HG03460 (cell line): Measurements from ENCODE around the gene UQCC5.

Experiments used
- ATAC-seq: cut with Tn5 transposase; IDR thresholded peaks from one replicate; pipeline ENCODE4 v1.9.1; 2021; ENCODE audit not compliant: unreplicated experiment

UQCC5 gene

GRCh38 chr3:52532838-52533622, 3.4 kb upstream of the UQCC5 start:
- no peak for ATAC-seq

GRCh38 chr3:52533623-52534280, 2.7 kb upstream of the UQCC5 start, which contains the start of gene NT5DC2:
Gene NT5DC2, minus strand, starts transcription at chr3:52533857. Its CDS starts 120 bp downstream, at chr3:52533737.
- no peak for ATAC-seq

DNA sequence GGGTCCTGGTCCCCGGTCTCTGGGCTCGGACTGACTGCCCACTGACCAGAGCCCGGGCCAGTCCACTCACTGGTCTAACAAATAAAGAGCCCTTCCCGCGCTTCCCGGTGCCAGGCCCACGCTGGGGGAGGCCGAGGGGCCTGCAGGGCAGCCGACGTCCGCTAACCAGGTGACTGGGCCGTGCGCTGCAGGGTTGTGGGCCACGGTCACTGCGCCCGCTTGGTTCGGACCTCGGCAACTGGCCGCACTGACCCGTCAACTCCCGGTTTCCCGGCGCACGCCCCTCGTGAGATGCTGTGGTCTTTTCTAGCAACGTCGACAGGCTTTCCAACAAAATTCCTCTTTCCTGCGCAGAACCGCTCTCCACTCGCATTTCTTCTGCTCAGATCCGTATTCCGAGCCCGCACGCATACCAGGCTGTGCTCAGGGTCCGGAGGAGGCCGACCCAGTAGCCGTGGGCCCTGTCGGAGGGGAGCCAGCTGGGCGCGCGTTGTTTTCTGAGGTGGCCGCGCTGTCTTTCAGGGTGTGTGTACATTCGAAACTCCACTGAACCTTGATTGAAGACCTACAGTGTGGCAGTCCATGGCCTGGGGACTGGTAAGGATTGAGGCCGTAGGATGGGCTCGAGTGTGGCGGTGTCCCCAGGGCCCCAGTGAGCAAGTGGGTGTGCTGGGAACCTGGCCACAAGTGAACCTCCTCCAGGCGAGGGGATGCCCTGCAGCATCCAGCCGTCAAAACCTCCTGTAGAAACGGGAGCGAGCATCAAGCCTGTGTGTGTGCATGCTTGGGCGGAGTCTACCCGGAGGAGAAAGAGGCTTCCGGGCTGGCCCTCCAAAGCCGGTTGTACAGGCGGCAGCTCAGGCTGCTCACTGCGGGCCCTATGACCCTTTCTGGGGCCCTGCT, 1.9 kb upstream of the UQCC5 start:
- ATAC-seq = no peak

DNA sequence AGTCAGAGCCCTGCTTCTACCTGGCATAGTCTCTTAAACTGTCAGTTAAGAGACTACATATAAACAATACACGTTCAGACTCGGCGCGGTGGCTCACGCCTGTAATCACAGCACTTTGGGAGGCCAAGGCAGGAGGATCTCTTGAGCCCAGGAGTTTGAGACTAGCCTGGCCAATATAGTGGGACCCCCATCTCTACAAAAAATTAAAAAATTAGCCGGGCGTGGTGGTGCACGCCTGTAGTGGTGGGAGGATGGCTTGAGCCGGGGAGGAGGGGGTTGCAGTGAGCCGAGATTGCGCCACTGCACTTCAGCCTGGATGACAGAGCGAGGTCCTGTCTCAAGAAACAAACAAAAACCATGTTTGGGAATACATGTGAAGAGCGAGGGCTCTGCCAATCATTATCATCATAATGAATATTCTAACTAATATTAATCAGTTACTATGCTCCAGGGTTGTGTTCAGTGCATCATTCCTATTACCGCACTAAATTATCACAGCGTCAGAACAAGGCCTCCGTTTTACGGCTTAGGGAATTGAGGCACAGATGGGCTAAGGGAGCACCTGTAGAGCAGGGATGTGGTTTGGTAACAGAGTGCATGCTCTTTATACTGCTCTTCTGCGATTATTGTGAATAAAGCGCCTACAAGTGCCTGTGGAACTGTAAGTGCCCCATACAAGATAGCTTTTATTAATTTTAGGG, 844 bp upstream of the UQCC5 start:
- no peak for ATAC-seq

- ATAC-seq = no peak
Observed at GRCh38 chr3:52536112-52536368, 365 bp upstream of the UQCC5 start.

- no peak for ATAC-seq
Observed at GRCh38 chr3:52537165-52537620, 788 bp downstream of the UQCC5 start.

DNA sequence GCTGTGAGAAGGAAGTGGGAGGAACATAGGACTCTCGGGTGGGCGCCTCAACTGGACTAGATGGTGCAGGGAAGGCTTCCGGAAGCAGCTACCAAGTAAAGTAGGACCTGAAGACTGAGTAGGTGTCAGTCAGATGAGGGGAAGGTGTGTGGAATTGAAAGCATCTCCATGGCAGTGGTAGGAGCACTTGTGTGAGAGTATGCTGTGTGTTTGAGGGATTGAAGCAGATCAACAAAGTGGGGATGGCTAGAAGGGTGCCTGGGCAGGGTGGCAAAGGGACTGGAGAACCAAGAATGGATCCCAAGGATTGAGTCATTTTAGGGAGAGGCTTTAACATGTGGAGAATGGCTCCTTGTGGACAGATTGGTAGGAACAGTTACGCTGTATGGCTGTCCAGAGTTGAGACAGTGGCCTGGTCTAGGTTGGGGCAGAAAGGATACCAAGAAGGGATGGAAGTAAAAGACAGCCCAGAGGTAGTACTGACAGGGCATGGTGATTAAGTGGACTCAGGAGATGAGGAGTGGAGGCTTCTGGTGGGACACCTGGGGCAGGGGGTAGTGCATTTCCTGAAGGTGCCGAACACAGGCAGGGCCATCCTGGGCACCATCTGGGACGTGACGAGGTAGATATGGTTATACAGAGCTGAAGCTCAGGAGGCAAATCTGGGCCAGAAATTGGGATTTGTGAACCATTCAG, 1.5 kb downstream of the UQCC5 start:
- no peak for ATAC-seq

DNA sequence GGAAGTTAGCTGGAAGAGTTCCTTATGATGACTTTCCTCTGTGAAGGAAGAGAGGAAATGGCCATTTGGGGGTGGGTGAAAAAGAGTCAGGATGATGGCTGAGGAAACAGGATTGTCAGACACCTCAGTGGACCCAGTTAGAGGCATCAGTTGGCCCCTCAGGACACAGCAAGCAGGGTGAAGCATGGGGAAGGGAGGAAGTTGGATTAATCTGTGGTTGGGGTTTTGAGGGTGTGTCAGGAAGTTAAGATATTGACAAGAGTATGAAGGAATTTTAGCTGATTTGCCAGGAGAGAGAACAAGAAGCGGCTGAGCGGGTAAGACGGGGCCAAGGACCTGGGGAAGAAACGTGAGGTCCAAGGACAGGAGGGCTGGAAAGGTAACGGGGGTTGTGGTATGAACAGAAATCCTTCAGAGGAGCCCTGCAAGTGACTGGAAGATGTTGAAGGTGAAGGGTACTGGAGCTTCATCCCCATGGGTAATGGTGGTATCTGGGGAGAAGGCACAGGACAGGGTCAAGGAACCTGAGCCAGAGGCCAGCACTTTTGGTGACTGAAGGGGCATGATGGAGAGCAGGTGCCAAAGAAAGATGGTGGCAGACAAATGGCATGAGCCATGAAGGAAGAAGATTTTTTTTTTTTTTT, 2.7 kb downstream of the UQCC5 start:
- no peak for ATAC-seq

- ATAC-seq = no peak
Observed at GRCh38 chr3:52541050-52541449, 4.6 kb downstream of the UQCC5 start.

DNA sequence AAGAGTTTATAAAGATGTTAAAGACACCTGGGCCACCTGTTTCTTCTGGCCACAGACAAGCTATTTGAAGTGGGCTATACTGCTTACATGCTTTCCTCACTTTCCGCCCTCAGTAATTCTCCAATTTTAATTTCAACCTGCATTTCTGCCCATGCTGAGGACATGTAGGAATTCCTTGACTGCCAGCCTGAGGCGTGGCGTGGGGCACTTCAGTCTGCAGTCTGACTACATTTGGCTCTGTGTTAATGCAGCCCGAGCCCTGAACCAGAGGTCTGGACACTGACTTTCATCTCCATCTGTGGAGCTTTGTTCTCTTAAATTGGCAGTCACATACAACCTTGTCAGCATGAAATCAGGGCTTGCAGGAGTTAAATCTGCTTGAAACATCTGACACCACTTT, 8.5 kb downstream of the UQCC5 start:
- no peak for ATAC-seq

DNA sequence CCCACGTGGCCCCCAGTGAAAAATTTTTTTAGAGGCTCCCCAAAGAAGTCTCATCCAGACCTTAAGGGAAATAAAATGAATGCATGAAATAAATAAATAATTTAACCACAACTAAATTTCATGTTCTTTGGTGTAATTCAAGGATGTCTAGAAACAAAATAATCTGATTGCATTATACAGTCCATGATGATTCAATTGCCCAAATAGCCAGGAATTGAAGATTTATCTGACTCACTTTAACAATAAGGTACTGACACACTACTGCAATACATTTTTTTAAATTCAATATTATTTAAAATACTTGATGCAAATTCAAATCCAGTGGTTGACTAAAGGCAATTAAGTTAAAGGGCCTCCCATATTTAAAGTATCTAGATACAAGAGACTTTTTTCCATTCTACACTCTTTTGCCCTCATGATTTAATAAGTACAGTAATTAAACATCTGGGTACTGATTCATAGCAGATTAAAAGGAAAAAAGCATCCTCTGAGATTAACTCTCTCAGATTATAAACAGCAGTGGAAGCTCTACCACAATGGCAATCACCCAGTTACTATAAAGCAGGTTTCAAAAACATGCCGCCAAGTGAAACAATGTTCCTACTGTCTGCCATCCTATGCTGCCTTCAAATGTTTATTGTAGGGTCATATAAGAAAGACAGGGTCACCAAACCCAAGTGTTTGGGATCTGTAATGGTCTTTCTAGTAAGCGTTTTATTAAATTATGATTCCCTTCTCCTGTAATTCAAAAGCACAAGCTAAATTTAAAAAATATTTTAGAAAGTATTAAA, 9.9 kb downstream of the UQCC5 start:
- ATAC-seq = no peak

- no peak for ATAC-seq
Observed at GRCh38 chr3:52547143-52547542, 10.7 kb downstream of the UQCC5 start.

DNA sequence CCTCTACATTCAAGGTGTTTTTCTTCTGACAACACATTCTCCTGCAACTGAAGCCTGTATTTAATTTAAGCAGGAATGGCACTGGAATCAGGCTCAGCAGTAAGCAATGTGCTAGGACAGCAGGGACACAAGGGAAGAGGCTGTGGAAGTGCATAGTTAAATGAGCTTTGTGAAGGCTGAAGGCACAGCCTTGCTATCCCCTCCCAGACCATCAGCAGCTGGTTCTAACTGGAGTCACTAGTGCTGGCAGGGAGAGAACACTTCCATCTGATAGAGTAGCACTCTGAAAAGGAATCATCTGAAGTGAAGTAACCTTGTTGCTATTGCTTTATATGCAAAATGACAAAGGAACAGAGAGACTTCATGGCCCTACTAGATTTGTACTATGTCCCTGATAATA, 14.7 kb downstream of the UQCC5 start:
- no peak for ATAC-seq

DNA sequence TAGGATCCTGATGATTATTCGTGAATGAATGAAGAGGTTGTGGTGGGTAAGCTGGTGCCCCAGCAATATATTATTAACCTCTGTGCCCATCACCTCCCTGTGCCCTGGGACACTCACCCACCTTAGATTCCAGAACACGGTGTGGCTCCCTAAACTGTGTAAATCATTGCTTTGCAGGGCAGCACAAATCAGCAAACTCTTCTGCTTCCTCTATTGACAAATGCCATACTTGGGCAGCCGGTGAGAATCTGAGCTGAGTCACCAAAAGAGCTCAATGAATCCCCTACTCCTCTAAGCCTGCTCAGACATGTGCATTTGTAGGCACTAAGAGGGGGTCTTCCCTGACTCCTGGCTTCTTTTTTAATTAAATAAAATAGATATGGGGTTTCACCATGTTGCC, 15.7 kb downstream of the UQCC5 start:
- no peak for ATAC-seq

- ATAC-seq = no peak
Observed at GRCh38 chr3:52554026-52554755, 17.8 kb downstream of the UQCC5 start.

DNA sequence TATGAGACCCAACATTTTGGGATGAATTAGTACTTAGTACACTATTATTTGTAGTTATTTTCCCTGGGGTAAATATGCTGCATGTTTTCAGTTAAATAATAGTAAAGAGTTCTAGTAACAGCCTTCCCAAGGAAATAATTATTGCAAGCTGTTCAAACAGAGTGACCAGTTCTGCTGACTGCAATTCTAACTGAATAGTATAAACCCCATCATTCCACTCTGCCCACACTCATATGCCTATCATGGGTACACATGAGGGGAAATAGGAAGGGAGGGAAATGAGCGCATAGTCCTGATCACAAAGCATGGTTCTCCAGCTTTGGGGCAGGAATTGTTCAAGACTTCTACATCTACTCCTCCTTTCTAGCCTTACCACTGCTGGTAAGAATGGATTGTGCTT, 18.7 kb downstream of the UQCC5 start:
- no peak for ATAC-seq

DNA sequence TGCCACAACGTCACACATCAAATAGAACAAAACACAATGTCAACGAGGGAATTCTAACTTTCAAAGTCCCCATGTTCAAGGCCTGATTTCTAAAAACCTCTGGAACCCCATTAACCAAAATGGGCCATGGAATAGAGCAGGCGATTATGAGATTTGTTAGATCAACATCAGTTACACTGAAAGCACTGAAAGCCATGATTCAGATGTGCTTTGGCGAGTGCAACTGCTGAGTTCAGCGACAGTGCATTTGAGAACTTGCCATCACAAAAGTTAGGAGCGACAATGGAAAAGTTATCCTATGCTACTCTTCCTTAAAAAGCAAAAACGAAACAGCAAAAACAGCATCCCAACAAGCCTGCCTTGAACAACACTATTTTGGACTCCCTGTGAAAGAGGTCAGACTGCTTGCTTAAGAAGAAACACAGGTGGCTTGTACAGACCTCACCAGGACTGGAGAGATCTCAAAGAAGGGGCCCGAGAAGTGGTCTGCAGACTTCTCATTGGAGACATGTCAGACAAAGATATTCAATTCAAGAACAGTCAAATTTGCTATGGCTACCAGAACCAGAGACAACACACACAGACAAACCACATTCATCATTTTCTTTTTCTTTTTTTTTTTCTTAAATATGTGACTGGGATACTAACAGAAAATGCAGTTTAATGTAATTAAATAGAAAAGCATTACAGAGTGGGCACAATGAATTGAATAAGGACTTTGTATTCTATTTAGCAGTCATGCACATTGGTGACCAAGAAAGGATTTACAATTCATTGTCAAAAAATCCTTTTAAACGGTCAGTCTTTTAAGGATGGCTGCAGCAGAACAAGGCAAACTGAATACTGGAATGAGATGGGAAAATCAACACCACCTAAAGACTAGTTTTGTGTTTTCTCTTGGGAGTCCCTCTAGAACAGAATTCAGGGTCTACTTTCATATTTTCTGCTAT, 20.9 kb downstream of the UQCC5 start:
- ATAC-seq = no peak
